HG03025 (cell line): ENCODE data around the gene CCDC6.
"Not testable (repeated sequence)": the region's sequence is repeated elsewhere in the genome, so short reads cannot be mapped to it uniquely, and the experiment has no call there.

Experiments
- ATAC-seq: cut with Tn5 transposase; IDR thresholded peaks from one replicate; pipeline ENCODE4 v1.9.1; 2021; ENCODE audit warnings: mild to moderate bottlenecking, moderate library complexity; ENCODE audit not compliant: unreplicated experiment, low FRiP score

CCDC6 gene

GRCh38 chr10:59906417-59907202, at the start of gene CCDC6:
Gene CCDC6 (minus strand): TSS chr10:59906556. CDS start chr10:59906424, 132 bp downstream.
- peak; percentile 82 for ATAC-seq

GRCh38 chr10:59954296-59954695, 47.9 kb upstream of the CCDC6 start:
- no peak for ATAC-seq

DNA sequence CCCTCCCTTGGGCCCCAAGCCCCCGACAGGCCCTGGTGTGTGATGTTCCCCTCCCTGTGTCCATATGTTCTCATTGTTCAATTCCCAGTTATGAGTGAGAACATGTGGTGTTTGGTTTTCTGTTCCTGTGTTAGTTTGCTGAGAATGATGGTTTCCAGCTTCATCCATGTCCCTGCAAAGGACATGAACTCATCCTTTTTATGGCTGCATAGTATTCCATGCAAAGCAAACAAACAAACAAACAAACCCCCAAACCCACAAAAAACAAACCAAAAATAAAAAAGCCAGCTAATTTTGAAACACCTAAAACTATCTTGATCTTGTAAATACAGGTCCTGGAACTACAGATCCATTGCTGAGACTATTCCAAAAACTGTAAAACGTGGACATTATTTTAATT, 47.4 kb upstream of the CCDC6 start:
- not testable (repeated sequence) for ATAC-seq

DNA sequence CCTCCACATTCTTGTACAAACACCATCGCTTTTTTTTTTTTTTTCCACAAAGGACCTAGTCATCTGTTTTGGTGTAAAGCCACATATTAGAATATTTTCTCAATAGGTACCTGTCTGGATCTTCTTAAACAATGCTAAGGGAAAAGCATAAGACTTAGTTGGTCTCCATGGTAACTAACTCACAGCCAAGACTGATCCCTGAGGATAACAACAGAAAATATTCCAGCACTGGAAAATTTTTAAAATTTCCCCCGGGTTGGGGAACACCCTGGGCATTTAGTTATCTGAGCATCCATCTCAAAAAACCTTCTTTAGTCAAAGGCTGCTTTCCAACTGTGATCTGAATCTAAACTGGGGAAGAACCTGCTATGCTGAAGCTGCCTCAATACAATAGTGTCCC, 43.7 kb upstream of the CCDC6 start:
- no peak for ATAC-seq

- no peak for ATAC-seq
These were observed 43.3 kb upstream of the CCDC6 start for GRCh38 chr10:59949608-59950007.

GRCh38 chr10:59945991-59946390, 39.6 kb upstream of the CCDC6 start:
- no peak for ATAC-seq

- ATAC-seq: no peak
These were observed 39.2 kb upstream of the CCDC6 start for GRCh38 chr10:59945590-59945989.

GRCh38 chr10:59944339-59944935, 38.1 kb upstream of the CCDC6 start:
- no peak for ATAC-seq

DNA sequence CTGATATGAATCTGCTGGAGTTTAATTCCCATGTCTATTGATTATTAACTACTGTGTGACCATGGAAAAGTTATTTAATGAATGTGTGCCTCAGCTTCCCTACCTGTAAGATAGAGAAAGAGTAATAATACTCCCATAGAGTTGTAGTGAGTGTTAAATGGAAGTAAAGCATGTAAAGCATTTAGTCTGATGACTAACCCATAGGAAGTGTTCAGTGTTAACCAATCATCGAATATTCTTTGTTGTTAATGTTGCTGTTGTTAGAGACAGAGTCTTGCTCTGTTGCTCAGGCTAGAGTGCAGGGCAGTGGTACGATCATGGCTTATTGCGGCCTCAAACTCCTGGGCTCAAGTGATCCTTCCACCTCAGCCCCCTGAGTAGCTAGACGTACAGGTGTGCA, 36.2 kb upstream of the CCDC6 start:
- no peak for ATAC-seq

- ATAC-seq: no peak
These were observed 31.4 kb upstream of the CCDC6 start for GRCh38 chr10:59937720-59938119.

GRCh38 chr10:59934701-59935100, 28.3 kb upstream of the CCDC6 start:
- no peak for ATAC-seq

DNA sequence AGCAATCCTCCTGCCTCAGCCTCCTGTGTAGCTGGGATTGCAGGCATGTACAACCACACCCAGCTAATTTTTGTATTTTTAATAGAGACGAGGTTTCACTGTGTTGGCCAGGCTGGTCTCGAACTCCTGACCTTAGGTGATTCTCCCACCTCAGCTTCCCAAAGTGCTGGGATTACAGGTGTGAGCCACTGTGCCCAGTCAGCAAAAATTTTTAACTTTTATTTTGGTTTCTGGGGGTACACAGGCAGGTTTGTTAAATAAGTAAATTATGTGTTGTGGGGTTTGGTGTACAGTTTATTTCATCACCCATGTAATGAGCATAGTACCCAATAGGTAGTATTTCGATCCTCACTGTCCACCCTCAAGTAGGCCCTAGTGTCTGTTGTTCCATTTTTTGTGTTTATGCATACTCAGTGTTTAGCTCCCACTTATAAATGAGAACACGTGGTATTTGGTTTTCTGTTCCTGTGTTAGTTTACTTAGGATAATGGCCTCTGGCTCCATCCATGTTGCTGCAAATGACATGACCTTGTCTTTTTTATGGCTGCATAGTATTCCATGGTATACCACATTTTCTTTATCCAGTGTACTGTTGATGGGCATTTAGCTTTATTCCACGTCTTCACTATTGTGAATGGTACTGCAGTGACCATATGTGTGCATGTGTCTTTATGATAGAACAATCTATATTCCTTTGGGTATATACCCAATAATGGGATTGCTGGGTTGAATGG, 24.6 kb upstream of the CCDC6 start:
- ATAC-seq: not testable (repeated sequence)

DNA sequence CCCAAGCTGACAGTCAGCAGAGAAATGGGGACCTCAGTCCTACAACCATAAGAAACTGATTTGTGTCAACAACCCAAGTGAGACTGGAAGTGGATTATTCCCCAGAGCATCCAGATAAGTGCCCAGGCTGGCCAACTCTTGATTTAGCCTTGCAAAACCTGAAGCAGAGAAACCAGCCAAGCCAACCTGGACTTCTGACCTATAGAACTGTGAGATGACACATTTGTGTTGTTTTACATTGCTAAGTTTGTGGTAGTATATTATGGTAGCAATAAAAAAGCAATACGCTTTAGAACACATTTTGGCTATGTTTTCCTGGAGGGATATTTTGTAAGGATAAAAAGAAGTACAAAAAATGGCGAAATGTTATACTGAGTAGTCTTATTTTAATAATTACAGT, 19.7 kb upstream of the CCDC6 start:
- ATAC-seq: no peak

DNA sequence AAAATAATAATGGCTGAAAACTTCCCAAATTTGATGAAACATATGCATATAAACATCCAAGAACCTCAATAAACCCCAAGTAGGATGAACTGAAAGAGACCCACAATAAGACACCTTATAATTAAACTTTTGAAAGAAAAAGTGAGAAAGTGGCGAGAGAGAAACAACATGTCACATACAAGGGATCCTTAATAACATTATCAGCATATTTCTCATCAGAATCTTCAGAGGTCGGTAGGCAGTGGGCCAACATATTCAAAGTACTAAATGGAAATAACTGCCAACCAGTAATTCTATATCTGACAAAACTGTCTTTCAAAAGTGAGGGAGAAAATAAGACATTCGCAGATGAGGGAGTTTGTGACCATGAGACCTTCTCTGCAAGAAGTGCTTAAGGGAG, 16.6 kb upstream of the CCDC6 start:
- ATAC-seq: no peak

DNA sequence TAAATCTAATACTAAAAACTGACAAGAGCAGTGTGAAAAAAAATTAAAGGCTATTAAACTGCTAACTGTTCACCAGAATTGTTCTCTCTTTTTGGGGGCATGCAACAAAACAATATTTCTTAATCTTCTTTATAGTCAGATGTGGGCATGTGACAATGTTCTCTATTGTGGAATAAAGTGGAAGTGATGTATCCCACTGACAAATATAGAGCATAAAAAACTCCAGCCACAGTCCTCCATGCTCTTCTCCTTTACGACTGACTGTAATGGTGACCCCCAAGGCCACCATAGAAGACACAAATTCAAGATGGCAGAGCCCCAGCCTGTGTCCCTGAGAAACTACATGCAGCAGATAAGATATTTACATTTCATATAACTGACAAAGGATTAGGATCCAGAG, 11.6 kb upstream of the CCDC6 start:
- ATAC-seq: no peak

DNA sequence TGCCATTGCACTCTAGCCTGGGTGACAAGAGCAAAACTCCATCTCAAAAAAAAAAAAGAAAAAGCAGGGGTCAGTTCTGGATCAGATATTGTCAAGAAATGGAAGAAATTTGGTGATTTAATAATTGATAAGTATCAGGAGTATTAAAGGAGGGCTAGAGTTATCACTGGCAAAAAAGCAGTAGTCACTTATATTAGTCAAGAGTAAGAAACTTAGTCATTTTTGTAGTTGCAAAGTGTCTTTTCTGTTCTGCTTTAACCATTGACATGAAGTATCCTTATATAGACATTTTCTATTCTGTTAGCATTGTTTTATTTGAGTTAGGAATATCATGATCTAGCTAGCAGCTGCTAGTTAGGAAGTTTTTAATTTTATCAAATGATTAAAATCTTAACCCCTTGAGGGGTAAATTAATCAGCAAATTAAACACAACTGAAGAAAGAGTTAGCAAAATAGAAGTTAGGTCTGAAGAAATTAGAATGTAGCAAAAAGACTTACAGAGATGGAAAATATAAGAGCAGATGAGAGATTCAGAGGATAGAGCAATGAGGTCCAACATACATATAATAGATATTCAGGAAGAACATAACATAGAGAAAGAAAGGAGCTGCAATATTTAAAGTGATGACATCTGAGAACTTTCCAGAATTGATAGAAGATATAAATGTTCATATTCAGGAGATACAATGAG, 7.3 kb upstream of the CCDC6 start:
- no peak for ATAC-seq

DNA sequence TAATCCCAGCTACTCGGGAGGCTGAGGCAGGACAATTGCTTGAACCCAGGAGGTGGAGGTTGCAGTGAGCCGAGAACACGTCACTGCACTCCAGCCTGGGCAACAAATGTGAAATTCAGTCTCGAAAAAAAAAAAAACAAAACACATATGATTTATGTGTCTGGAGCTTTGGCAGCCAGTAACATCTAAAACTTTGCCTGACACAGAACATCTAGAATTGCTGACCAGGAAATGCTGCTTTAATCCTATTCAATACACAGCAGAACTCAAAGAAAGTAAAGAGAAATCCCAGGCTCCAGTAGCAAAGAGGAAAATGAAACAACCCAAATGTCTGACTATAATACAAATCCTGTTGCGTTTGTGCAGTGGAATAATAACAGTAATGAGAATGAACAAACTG, 4.5 kb upstream of the CCDC6 start:
- ATAC-seq: no peak

- no peak for ATAC-seq
These were observed 3.5 kb upstream of the CCDC6 start for GRCh38 chr10:59909815-59910214.

- no peak for ATAC-seq
These were observed 2.4 kb upstream of the CCDC6 start for GRCh38 chr10:59908808-59909143.

DNA sequence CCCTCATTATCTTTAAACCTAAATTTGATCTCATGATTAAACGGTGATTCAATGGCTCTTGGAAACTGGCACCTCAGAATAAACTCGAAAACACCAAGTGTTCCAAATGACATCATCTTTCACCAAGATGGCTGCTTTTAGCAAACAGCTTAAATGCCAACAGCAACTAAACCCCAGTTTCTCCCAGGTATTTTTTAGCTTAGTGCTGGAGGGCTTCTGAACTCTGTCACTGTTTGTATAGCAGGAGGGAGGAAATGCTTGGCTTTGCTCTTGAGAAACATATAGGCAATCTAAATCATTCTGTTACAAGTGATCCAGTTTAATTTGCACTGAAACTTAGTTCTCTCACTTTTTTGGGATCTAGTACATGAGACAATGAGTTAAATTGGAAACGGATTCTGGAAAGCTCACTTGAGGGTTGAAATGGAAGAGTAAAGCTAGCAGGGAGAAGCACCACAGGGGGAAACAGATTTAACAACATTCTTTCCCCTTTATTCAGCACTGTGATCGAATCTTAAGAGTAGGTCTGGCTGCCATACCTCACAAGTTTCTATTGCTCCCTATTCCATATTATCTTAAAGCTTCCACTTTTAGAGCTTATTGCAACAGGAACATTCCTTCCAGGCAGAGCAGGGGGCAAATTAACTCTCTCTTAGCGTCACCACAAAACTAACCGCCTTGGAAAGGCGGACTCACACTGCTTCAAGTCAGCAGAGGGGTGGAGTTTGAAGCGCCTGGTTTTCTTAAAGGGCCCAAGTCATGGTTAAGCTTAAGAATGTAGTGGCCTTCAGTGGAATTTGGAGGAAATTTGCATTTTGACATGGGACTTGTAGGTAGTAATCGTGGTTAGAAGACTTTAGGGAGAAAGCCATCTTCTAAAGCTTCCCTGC, 1.8 kb upstream of the CCDC6 start:
- no peak for ATAC-seq
